Activated CD8-positive, alpha-beta T cell treated with anti-CD3 and anti-CD28 coated beads for 36 hours (primary cell): ENCODE results near the gene RTL10. TPM values are rescaled to one million over a fixed set of nuclear protein-coding genes. Genes with fewer than 3 reads are reported as not detected.
A peak's percentile ranks its signal among the peaks of the same experiment; 100 is the strongest.

Experiments used
- ATAC-seq: fragments of 200-7000 bp; cut with Tn5 transposase; one replicate; pipeline ENCODE4 v1.10.0; 2021; ENCODE audit warnings: mild to moderate bottlenecking, moderate library complexity
- CTCF ChIA-PET: fragments of 350-600 bp; sonication (Branson Sonifier 250); formaldehyde crosslinking; loops from one replicate; lab custom pipeline; 2021; ENCODE audit warnings: antibody characterized with exemption; lab: Charles Lee
- POLR2A ChIA-PET: fragments of 350-600 bp; sonication (Branson Sonifier 250); formaldehyde crosslinking; loops from one replicate; lab custom pipeline; 2021; ENCODE audit warnings: antibody characterized with exemption; lab: Charles Lee
- DNase-seq: peaks from one replicate; pipeline ENCODE4 v3.0.0-alpha.2; 2020
- H3K27ac Mint-ChIP-seq: one replicate; pipeline ENCODE4 v1.8.0; 2021; ENCODE audit warnings: mild to moderate bottlenecking, mixed read lengths
- H3K27me3 Mint-ChIP-seq: one replicate; pipeline ENCODE4 v1.8.0; 2021; ENCODE audit warnings: mixed read lengths
- H3K36me3 Mint-ChIP-seq: one replicate; pipeline ENCODE4 v1.8.0; 2021; ENCODE audit warnings: low read depth, mixed read lengths
- H3K4me1 Mint-ChIP-seq: one replicate; pipeline ENCODE4 v1.8.0; 2021; ENCODE audit warnings: low read depth, mixed read lengths
- H3K4me3 Mint-ChIP-seq: one replicate; pipeline ENCODE4 v1.8.0; 2021; ENCODE audit warnings: mild to moderate bottlenecking, moderate library complexity, mixed read lengths
- H3K9me3 Mint-ChIP-seq: one replicate; pipeline ENCODE4 v1.8.0; 2021; ENCODE audit warnings: mixed read lengths
- intact Hi-C: fragments of 100-400 bp; cut with micrococcal nuclease; formaldehyde crosslinking; loops from one replicate; pipeline ENCODE4 v1.10.0; 2022
- total RNA-seq, 2 experiments: library from RNA; stranded (reverse); gene quantifications; one replicate each; pipeline ENCODE4 v1.2.3, GENCODE V29; 2021
- TF ChIP-seq, protein P1 (sequence below): fragments of 200-600 bp; IDR thresholded peaks from one replicate; pipeline ENCODE4 v1.8.0; 2022; ENCODE audit warnings: antibody characterized with exemption, mild to moderate bottlenecking

The RTL10 gene
- total RNA-seq, 2 experiments from 2014 or later, result 14.7 to 17.4 TPM

DNA sequence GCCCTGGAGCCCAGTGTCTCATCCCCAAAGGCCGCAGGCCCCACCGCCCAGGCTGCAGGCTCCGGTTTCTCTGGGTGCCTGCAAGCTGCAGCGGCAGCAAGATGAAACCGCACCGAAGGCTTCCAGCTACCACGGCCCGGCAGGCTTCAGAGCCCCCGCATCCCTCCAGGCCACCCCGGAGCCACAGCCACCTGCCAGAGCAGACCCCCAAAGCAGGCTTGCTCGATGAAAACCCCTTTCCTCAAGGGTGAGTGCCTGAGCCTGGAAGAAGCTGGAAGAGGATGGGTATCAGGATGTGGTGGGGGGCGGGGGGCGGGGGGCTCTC is 24.5 kb upstream of the RTL10 start:
- DNase-seq (peak; percentile 0), ATAC-seq (no peak)
- no peaks in the 10 kb centered on the region for H3K36me3 Mint-ChIP-seq
- H3K27me3 Mint-ChIP-seq, result no peaks in the 10 kb centered on the region
- H3K4me1 Mint-ChIP-seq, result peaks cover 7% of the 10 kb centered on the region
- TF ChIP-seq, protein P1, sequence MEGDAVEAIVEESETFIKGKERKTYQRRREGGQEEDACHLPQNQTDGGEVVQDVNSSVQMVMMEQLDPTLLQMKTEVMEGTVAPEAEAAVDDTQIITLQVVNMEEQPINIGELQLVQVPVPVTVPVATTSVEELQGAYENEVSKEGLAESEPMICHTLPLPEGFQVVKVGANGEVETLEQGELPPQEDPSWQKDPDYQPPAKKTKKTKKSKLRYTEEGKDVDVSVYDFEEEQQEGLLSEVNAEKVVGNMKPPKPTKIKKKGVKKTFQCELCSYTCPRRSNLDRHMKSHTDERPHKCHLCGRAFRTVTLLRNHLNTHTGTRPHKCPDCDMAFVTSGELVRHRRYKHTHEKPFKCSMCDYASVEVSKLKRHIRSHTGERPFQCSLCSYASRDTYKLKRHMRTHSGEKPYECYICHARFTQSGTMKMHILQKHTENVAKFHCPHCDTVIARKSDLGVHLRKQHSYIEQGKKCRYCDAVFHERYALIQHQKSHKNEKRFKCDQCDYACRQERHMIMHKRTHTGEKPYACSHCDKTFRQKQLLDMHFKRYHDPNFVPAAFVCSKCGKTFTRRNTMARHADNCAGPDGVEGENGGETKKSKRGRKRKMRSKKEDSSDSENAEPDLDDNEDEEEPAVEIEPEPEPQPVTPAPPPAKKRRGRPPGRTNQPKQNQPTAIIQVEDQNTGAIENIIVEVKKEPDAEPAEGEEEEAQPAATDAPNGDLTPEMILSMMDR, result no peak
- CTCF ChIA-PET, result no interaction called here
- POLR2A ChIA-PET, result no interaction called here
- intact Hi-C loops, result no loop called here
- H3K4me3 Mint-ChIP-seq, result no peak overlapping the region
- no peaks in the 10 kb centered on the region for H3K9me3 Mint-ChIP-seq
- no peak overlapping the region for H3K27ac Mint-ChIP-seq

DNA sequence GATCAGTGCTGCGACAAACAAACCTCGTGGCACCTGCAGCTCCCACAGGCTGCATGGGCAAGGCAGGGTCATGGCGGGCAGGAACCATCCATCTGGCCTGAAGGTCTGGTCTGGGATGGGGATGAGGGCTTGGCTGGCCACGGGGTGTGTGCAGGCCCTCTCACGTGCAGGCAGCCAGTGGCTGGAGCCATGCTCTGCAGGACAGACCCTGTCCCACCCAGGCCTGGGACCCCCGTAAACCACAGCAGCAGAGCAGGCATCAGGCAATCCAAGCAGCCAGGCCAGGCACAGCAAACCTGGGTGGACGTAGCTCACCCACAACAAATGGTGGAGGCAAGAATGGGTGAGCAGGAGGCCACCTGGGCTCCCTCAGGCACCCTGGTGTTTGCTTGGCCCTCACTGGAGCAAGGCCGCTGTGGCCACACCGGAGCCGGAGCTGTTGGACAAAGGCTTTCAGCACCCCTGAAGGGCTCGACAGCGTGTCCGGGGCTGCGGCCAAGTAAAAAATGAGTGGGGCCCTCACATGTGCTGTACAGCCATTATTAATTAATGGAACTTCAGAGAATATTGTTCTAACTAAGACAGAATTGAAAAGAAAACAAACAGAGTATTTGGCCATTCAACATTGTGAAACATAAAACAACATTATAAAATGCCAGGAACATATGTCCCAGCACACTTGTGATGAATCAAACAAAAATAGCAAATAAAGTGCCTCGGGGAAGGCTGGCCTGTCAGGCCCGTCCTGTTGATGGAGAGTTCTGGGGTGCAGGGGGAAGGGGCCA is 24.0 kb upstream of the RTL10 start:
- Mint-ChIP-seq H3K27ac (no peak overlapping the region), H3K4me1 (peaks cover 12% of the 10 kb centered on the region)
- POLR2A ChIA-PET, result no interaction called here

DNA sequence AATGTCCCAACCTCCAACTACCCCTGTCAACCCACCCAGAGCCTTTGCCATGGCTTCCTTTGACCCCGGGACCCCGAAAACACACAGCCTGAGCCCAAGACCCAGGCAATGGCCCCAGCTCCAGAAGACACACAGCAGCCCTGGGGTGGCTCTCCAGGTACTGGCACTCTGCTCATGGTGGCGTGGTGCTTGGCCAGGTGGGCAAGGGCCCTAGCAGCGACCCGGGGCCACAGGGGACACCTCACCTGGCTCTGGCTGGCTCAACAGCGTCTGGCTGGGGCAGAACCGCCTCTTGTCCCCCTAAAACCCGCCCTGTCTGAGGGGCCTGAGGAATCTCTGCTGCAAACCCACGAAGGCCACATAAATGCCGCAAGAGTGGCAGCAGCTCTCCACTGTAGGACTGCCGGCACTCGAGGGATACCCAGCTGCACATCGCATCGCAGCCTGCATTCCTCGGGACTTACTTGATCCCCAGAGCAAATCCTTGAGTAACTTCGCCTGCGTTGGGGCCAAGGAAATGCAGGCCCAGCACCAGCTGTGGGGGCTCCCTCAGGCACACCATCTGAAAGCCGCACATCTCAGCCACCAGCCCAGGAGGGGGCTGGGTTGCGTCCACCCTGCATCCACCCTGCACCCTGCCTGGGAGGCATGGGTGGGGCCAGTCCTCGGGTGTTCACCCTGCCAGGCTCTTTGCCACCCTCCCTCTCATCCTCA is 23.1 kb upstream of the RTL10 start:
- no peak for ATAC-seq
- DNase-seq, result peak; percentile 1
- intact Hi-C loops, result no loop called here
- H3K27ac Mint-ChIP-seq, result no peak overlapping the region
- no peaks in the 10 kb centered on the region for H3K36me3 Mint-ChIP-seq
- TF ChIP-seq, protein P1, result no peak
- no peak overlapping the region for H3K4me3 Mint-ChIP-seq
- H3K4me1 Mint-ChIP-seq, result peaks cover 14% of the 10 kb centered on the region
- ChIA-PET POLR2A (interaction anchor here (0.9 kb wide), 1 partner anchor 13 kb away, joined by 3 read pairs; no protein-coding TSS in a partner anchor), CTCF (no interaction called here)
- no peaks in the 10 kb centered on the region for H3K27me3 Mint-ChIP-seq
- H3K9me3 Mint-ChIP-seq, result no peaks in the 10 kb centered on the region

More for the DNA sequence above, 24.0 kb upstream of the RTL10 start:
- Mint-ChIP-seq H3K9me3 (no peaks in the 10 kb centered on the region), H3K27me3 (no peaks in the 10 kb centered on the region), H3K36me3 (no peaks in the 10 kb centered on the region), H3K4me3 (no peak overlapping the region)
- no peak for DNase-seq
- no peak for ATAC-seq
- TF ChIP-seq, protein P1, result no peak
- intact Hi-C loops, result no loop called here
- CTCF ChIA-PET, result no interaction called here

DNA sequence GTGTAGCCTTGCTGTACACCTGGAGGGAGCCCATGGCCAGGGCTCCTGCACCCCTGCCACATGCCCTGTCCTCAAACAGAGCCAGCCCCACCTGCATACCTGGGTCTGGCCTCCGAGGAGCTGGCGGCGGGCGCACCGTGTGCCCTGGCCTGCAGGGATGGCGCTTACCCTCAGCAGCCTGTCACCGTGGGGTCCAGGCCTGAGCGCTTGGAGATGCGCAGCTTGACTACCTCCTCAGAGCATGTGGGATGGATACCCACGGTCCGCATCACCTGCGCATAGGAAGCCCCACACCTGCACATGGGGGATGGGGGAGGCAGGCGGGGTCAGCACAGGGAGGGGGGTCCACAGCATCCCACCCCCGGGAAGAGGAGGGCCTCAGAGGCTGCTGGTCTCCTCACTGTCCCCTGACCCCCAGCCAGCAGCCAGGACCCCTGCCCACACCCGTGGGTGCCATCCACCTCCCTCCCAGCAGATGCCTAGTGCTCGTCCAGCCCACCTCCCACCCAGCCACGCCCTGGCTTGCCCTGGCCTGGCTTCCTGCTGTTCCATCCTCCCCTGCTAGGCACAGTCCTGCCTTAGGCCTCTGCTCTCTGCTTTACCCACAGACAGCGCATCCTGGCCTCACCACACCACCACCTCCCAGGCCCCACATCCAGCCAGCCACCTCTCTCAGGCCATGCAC is 22.4 kb upstream of the RTL10 start:
- no peaks in the 10 kb centered on the region for H3K36me3 Mint-ChIP-seq
- DNase-seq (peak; percentile 0), ATAC-seq (no peak)
- TF ChIP-seq, protein P1, result no peak
- no peaks in the 10 kb centered on the region for H3K27me3 Mint-ChIP-seq
- H3K4me3 Mint-ChIP-seq, result no peak overlapping the region
- H3K4me1 Mint-ChIP-seq, result peaks cover 14% of the 10 kb centered on the region
- H3K9me3 Mint-ChIP-seq, result no peaks in the 10 kb centered on the region
- H3K27ac Mint-ChIP-seq, result no peak overlapping the region
- CTCF ChIA-PET, result no interaction called here
- POLR2A ChIA-PET, result interaction anchor here (0.9 kb wide), 1 partner anchor 13 kb away, joined by 3 read pairs; no protein-coding TSS in a partner anchor
- intact Hi-C loops, result no loop called here
